WTC11 (cell line): ENCODE data around the gene C17orf50.

Source experiments
- ETV6 ChIP-seq: sonication (generic); formaldehyde crosslinking; IDR thresholded peaks from 2 replicates; pipeline ENCODE4 v1.8.1; 2022; ENCODE audit warnings: mild to moderate bottlenecking, missing genetic modification reagents
- NR1H2 ChIP-seq: sonication (generic); formaldehyde crosslinking; IDR thresholded peaks from 2 replicates; pipeline ENCODE4 v1.9.0; 2021; ENCODE audit warnings: mild to moderate bottlenecking, moderate library complexity, missing genetic modification reagents
- SMAD4 ChIP-seq: sonication (generic); formaldehyde crosslinking; IDR thresholded peaks from 2 replicates; pipeline ENCODE4 v1.8.0; 2022; ENCODE audit warnings: mild to moderate bottlenecking, missing genetic modification reagents
- ZNF317 ChIP-seq: sonication (generic); formaldehyde crosslinking; IDR thresholded peaks from 2 replicates; pipeline ENCODE4 v1.8.1; 2023; ENCODE audit warnings: low read depth, mild to moderate bottlenecking, moderate library complexity, missing genetic modification reagents, borderline replicate concordance
- ZNF396 ChIP-seq: fragments of 250-450 bp; sonication (Bioruptor Pico); IDR thresholded peaks from 2 replicates; pipeline ENCODE4 v1.8.0; 2021; ENCODE audit warnings: mild to moderate bottlenecking, moderate library complexity, borderline replicate concordance
- ZNF423 ChIP-seq: fragments of 250-450 bp; sonication (Bioruptor Pico); IDR thresholded peaks from 2 replicates; pipeline ENCODE4 v2.1.2; 2022; ENCODE audit warnings: mild to moderate bottlenecking, moderate library complexity
- TF ChIP-seq, protein P1 (sequence below): fragments of 200-600 bp; IDR thresholded peaks from 2 replicates; pipeline ENCODE4 v1.8.0; 2022; ENCODE audit warnings: antibody characterized with exemption
- TF ChIP-seq, protein P2 (sequence below): fragments of 250-450 bp; sonication (Bioruptor Pico); IDR thresholded peaks from 2 replicates; pipeline ENCODE4 v2.1.2; 2022; ENCODE audit warnings: mild to moderate bottlenecking, moderate library complexity
- TF ChIP-seq, protein P3 (sequence below): sonication (generic); formaldehyde crosslinking; IDR thresholded peaks from 2 replicates; pipeline ENCODE4 v1.8.0; 2023; ENCODE audit warnings: missing genetic modification reagents

GRCh38 chr17:35774499-35774898, 13.8 kb downstream of the C17orf50 start:
- no peak for TF ChIP-seq NR1H2 (CRISPR knock-in tag)
- TF ChIP-seq SMAD4: no peak
- TF ChIP-seq, protein P1, sequence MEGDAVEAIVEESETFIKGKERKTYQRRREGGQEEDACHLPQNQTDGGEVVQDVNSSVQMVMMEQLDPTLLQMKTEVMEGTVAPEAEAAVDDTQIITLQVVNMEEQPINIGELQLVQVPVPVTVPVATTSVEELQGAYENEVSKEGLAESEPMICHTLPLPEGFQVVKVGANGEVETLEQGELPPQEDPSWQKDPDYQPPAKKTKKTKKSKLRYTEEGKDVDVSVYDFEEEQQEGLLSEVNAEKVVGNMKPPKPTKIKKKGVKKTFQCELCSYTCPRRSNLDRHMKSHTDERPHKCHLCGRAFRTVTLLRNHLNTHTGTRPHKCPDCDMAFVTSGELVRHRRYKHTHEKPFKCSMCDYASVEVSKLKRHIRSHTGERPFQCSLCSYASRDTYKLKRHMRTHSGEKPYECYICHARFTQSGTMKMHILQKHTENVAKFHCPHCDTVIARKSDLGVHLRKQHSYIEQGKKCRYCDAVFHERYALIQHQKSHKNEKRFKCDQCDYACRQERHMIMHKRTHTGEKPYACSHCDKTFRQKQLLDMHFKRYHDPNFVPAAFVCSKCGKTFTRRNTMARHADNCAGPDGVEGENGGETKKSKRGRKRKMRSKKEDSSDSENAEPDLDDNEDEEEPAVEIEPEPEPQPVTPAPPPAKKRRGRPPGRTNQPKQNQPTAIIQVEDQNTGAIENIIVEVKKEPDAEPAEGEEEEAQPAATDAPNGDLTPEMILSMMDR: no peak
- no peak for TF ChIP-seq ETV6 (CRISPR knock-in tag)
- TF ChIP-seq, protein P2, sequence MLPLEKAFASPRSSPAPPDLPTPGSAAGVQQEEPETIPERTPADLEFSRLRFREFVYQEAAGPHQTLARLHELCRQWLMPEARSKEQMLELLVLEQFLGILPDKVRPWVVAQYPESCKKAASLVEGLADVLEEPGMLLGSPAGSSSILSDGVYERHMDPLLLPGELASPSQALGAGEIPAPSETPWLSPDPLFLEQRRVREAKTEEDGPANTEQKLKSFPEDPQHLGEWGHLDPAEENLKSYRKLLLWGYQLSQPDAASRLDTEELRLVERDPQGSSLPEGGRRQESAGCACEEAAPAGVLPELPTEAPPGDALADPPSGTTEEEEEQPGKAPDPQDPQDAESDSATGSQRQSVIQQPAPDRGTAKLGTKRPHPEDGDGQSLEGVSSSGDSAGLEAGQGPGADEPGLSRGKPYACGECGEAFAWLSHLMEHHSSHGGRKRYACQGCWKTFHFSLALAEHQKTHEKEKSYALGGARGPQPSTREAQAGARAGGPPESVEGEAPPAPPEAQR (CRISPR knock-in tag): no peak
- TF ChIP-seq, protein P3, sequence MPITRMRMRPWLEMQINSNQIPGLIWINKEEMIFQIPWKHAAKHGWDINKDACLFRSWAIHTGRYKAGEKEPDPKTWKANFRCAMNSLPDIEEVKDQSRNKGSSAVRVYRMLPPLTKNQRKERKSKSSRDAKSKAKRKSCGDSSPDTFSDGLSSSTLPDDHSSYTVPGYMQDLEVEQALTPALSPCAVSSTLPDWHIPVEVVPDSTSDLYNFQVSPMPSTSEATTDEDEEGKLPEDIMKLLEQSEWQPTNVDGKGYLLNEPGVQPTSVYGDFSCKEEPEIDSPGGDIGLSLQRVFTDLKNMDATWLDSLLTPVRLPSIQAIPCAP (CRISPR knock-in tag): no peak
- TF ChIP-seq ZNF396 (CRISPR knock-in tag): no peak
- no peak for TF ChIP-seq ZNF317 (CRISPR knock-in tag)
- no peak for TF ChIP-seq ZNF423 (CRISPR knock-in tag)
